ENCODE results near the gene FASTKD3.

GRCh38 chr5:7873216-7873615 lies 4.4 kb upstream of the FASTKD3 start:
- TF ChIP-seq CTCF (IDR thresholded peaks at IDR 0.05), result no peak
- TF ChIP-seq ZFX (IDR thresholded peaks at IDR 0.05; ENCODE audit: borderline replicate concordance), result no peak

All from 22Rv1 (cell line).